ENCODE results near the gene LRMDA.

- no peak for TF ChIP-seq CEBPB (IDR thresholded peaks at IDR 0.05; ENCODE audit: low read depth, low read length)
- TF ChIP-seq CHD1 (IDR thresholded peaks at IDR 0.05; ENCODE audit: low read depth, low read length) = no peak
- TF ChIP-seq POLR2A (IDR thresholded peaks at IDR 0.05; ENCODE audit: low read depth, low read length) = no peak
- TF ChIP-seq, protein P1, sequence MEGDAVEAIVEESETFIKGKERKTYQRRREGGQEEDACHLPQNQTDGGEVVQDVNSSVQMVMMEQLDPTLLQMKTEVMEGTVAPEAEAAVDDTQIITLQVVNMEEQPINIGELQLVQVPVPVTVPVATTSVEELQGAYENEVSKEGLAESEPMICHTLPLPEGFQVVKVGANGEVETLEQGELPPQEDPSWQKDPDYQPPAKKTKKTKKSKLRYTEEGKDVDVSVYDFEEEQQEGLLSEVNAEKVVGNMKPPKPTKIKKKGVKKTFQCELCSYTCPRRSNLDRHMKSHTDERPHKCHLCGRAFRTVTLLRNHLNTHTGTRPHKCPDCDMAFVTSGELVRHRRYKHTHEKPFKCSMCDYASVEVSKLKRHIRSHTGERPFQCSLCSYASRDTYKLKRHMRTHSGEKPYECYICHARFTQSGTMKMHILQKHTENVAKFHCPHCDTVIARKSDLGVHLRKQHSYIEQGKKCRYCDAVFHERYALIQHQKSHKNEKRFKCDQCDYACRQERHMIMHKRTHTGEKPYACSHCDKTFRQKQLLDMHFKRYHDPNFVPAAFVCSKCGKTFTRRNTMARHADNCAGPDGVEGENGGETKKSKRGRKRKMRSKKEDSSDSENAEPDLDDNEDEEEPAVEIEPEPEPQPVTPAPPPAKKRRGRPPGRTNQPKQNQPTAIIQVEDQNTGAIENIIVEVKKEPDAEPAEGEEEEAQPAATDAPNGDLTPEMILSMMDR (conservative IDR thresholded peaks at IDR 0.05; ENCODE audit: low read depth, low read length) = no peak
- TF ChIP-seq, protein P2, sequence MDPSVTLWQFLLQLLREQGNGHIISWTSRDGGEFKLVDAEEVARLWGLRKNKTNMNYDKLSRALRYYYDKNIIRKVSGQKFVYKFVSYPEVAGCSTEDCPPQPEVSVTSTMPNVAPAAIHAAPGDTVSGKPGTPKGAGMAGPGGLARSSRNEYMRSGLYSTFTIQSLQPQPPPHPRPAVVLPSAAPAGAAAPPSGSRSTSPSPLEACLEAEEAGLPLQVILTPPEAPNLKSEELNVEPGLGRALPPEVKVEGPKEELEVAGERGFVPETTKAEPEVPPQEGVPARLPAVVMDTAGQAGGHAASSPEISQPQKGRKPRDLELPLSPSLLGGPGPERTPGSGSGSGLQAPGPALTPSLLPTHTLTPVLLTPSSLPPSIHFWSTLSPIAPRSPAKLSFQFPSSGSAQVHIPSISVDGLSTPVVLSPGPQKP (IDR thresholded peaks at IDR 0.05; ENCODE audit: borderline replicate concordance, low read depth, low read length) = no peak
These were observed 593.2 kb downstream of the LRMDA start for GRCh38 chr10:76024460-76025123.

All from IMR-90 (cell line).